Nephron progenitor cell (in vitro differentiated cells): ENCODE results near the gene CATSPERD.
"Not testable (repeated sequence)": the region's sequence is repeated elsewhere in the genome, so short reads cannot be mapped to it uniquely, and the experiment has no call there.

ENCODE experiments used
- DNase-seq: peaks from one replicate; pipeline ENCODE4 v3.0.0; 2021
- H3K27ac Mint-ChIP-seq: 2 replicates; pipeline ENCODE4 v1.8.0; 2021; ENCODE audit warnings: mild to moderate bottlenecking, moderate library complexity, mixed read lengths
- H3K27me3 Mint-ChIP-seq: 2 replicates; pipeline ENCODE4 v1.8.0; 2021; ENCODE audit warnings: mild to moderate bottlenecking, low read depth, mixed read lengths; ENCODE audit not compliant: poor library complexity
- H3K36me3 Mint-ChIP-seq: 2 replicates; pipeline ENCODE4 v1.8.0; 2021; ENCODE audit warnings: low read depth, mixed read lengths
- H3K4me1 Mint-ChIP-seq: 2 replicates; pipeline ENCODE4 v1.8.0; 2021; ENCODE audit warnings: mixed read lengths
- H3K4me3 Mint-ChIP-seq: 2 replicates; pipeline ENCODE4 v1.8.0; 2021; ENCODE audit warnings: mild to moderate bottlenecking, moderate library complexity, mixed read lengths
- H3K9me3 Mint-ChIP-seq: 2 replicates; pipeline ENCODE4 v1.8.0; 2021; ENCODE audit warnings: mild to moderate bottlenecking, moderate library complexity, mixed read lengths
- TF ChIP-seq, protein P1 (sequence below): fragments of 200-600 bp; sonication (generic); IDR thresholded peaks from 2 replicates; pipeline ENCODE4 v1.5.0; 2021; ENCODE audit warnings: antibody characterized with exemption

The CATSPERD gene

DNA sequence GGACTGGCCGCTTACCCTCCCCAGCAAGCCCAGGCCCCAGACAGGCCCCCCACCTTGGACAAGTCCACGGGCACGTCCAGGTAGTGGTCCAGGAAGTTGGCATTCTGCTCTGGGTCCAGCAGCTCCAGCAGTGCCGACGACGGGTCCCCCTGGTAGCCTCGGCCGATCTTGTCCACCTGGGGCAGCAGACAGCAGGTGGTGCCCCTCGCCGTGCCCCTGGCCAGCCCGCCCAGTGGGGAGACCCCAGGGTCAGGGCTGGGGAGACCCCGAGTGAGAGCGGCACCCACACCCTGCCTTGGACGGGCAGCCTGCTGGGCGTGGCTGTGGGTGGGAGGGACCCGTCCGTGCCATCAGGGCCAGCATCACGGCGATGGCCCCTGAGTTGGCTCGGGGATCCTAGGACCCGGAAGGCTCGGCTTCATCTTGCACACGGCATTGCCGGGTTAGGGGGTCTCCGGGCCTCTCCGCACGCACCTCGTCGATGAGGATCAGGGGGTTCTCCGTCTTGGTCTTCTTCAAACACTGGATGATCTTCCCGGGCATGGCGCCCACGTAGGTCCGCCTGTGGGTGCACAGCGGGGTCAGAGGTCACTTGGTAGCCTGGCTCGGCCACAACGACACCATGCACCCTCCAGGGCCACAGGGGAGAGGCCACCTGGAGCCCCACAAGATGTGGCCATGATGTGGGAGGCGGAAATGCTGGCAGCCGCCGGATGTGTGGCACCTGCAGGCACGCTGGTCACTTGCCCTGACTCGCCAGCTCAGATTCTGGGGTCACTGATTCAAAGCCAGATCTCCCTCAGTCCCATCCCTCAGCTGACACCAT, 24.0 kb upstream of the CATSPERD start:
- Mint-ChIP-seq H3K4me1 (peaks cover 9% of the 10 kb centered on the region), H3K36me3 (peaks cover 29% of the 10 kb centered on the region), H3K27ac (no peak overlapping the region), H3K27me3 (no peaks in the 10 kb centered on the region), H3K9me3 (peaks cover 9% of the 10 kb centered on the region), H3K4me3 (no peak overlapping the region)
- TF ChIP-seq, protein P1, sequence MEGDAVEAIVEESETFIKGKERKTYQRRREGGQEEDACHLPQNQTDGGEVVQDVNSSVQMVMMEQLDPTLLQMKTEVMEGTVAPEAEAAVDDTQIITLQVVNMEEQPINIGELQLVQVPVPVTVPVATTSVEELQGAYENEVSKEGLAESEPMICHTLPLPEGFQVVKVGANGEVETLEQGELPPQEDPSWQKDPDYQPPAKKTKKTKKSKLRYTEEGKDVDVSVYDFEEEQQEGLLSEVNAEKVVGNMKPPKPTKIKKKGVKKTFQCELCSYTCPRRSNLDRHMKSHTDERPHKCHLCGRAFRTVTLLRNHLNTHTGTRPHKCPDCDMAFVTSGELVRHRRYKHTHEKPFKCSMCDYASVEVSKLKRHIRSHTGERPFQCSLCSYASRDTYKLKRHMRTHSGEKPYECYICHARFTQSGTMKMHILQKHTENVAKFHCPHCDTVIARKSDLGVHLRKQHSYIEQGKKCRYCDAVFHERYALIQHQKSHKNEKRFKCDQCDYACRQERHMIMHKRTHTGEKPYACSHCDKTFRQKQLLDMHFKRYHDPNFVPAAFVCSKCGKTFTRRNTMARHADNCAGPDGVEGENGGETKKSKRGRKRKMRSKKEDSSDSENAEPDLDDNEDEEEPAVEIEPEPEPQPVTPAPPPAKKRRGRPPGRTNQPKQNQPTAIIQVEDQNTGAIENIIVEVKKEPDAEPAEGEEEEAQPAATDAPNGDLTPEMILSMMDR = no peak
- DNase-seq = no peak

DNA sequence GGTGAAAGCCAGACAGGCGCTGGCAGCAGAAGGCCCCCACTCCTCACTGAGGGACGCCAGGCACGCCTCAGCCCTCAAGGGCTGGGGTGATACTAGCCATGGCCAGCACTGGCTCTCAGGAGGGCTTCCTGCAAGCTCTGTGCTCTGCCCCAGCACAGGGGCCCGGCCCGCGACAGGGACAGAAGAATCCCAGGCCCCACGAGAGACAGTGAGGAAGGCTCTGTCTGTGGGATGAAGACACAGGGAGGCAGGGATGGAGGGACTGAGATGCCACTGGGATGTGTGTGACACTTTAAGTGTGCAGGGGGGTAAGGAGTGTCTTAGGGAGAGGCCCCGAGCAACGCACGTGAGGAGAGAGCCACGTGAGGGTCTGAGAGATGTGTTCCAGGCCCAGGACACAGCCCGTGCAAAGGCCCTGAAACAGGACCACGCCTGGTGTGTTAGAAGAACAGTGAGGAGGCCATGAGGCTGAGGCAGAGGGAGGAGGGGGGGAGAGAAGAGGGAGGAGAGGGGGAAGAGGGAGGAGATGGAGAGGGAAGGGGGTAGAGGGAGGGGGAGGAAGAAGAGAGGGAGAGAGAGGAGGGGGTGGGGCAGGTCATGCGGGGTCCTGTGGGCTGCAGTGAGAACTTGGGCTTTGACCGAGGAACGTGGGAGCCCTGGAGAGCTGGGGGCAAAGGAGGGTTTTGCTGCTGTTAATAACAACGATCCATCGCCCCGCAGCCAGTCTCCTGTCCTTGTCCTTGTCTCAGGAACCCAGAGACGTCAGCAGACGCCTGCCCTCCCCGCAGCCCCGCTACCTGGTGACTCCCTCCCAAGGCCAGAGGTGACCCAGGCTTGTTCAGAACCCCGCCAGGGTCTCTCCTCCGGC, 23.2 kb upstream of the CATSPERD start:
- no peaks in the 10 kb centered on the region for H3K27me3 Mint-ChIP-seq
- H3K4me3 Mint-ChIP-seq = no peak overlapping the region
- peak overlapping the region; percentile 66 for H3K27ac Mint-ChIP-seq
- H3K9me3 Mint-ChIP-seq = peaks cover 13% of the 10 kb centered on the region
- TF ChIP-seq, protein P1 = no peak
- peaks cover 5% of the 10 kb centered on the region for H3K4me1 Mint-ChIP-seq
- peaks cover 35% of the 10 kb centered on the region for H3K36me3 Mint-ChIP-seq
- no peak for DNase-seq

DNA sequence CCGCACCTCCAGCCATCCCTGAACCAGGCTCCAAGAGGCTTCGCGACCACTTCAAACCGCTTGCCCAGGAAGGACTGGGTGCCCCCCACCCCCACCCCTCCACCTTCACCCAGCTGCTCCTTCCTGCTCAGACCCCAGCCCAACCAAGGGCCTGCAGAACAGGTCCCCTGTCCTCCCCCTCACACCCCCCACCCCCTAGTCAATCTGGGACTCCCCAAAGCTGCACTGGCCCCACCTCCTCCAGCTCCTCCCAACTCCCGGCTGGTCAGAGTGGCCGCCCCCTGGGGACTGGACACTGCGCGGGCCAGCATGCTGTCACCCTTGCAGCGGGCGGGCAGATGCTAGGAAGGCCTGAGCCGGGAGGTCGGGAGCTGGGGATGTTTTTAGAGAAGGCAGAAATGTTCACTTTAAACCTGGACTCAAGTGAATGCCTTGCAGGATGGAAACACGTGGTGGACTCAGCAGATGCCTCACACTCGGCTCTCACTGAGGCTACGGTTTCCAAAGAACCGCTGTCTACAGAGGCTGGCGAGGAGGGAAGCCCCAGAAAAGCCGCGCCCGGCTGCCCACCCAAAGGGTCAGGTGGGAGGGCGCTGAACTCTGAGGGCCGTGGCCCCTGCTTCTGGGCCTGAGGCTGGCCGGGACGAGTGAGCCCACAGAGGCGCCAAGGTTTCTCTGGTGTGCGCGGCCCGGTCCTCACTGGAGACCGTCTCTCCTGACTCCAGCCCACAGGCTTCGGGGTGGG, 22.4 kb upstream of the CATSPERD start:
- Mint-ChIP-seq H3K4me1 (no peaks in the 10 kb centered on the region), H3K4me3 (no peak overlapping the region), H3K27me3 (no peaks in the 10 kb centered on the region), H3K36me3 (peaks cover 39% of the 10 kb centered on the region), H3K9me3 (peaks cover 14% of the 10 kb centered on the region), H3K27ac (peak overlapping the region; percentile 71)
- TF ChIP-seq, protein P1 = no peak
- DNase-seq = no peak

- Mint-ChIP-seq H3K27me3 (peaks cover 2% of the 10 kb centered on the region), H3K4me1 (no peaks in the 10 kb centered on the region), H3K36me3 (peaks cover 46% of the 10 kb centered on the region), H3K9me3 (peaks cover 18% of the 10 kb centered on the region), H3K4me3 (no peak overlapping the region), H3K27ac (peak overlapping the region; percentile 92)
- DNase-seq = no peak
- TF ChIP-seq, protein P1 = no peak
Observed at GRCh38 chr19:5698635-5699422, 21.6 kb upstream of the CATSPERD start.

DNA sequence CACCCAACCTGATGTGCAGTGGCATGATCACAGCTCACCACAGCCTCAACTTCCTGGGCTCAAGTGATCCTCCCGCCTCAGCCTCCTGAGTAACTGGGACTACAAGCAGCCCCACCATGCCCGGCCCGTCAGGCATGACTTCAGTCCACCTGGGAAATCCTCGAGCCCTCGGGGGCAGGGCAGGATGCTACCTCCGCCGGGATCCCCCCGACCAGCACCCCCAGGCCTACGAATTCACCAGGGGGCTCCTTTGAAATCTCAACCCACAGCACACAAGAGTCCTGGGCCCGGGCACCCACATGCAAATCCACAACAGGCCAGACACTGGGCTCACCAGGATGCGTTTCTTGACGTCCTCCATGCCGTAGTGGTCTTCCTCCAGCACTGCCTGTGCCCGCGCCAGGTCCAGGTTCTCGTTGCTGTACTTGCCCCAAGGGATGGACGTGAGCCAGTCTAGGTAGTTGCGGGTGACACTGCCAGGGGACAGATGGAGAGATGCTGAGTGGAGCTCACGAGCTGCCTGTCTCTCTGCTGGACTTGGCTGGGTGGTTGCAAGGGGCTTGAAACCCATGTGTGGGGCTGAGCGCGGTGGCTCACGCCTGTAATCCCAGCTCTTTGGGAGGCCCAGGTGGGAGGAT, 19.9 kb upstream of the CATSPERD start:
- H3K27me3 Mint-ChIP-seq = peaks cover 2% of the 10 kb centered on the region
- no peaks in the 10 kb centered on the region for H3K4me1 Mint-ChIP-seq
- H3K36me3 Mint-ChIP-seq = peaks cover 57% of the 10 kb centered on the region
- peaks cover 18% of the 10 kb centered on the region for H3K9me3 Mint-ChIP-seq
- DNase-seq = no peak
- TF ChIP-seq, protein P1 = no peak
- H3K4me3 Mint-ChIP-seq = no peak overlapping the region
- no peak overlapping the region for H3K27ac Mint-ChIP-seq

GRCh38 chr19:5702053-5702410, 18.4 kb upstream of the CATSPERD start:
- not testable (repeated sequence) for DNase-seq, H3K4me3 Mint-ChIP-seq, H3K27ac Mint-ChIP-seq, H3K4me1 Mint-ChIP-seq, H3K27me3 Mint-ChIP-seq
- Mint-ChIP-seq H3K36me3 (peaks cover 67% of the 10 kb centered on the region), H3K9me3 (peaks cover 18% of the 10 kb centered on the region)
